HFF-Myc (cell line): Measurements from ENCODE around the gene POLR2L.
A peak's percentile ranks its signal among the peaks of the same experiment; 100 is the strongest.

Source experiments
- DNase-seq: peaks from one replicate; pipeline ENCODE4 v3.0.0-alpha.2; 2011; ENCODE audit warnings: low read depth; ENCODE audit errors: extremely low read depth
- H3K4me3 ChIP-seq: replicated peaks from 2 replicates; pipeline ENCODE4 v1.5.1; 2011; ENCODE audit warnings: low read depth, mild to moderate bottlenecking, control low read depth, low read length
- CTCF ChIP-seq: IDR thresholded peaks from 2 replicates; pipeline ENCODE4 v1.5.1; 2012; ENCODE audit warnings: mild to moderate bottlenecking, low read depth, low read length, control low read depth; ENCODE audit errors: missing control alignments

Gene POLR2L

GRCh38 chr11:792535-792821 is 49.9 kb downstream of the POLR2L start:
- no peak for DNase-seq
- TF ChIP-seq CTCF, result no peak
- H3K4me3 ChIP-seq, result no peak overlapping the region

DNA sequence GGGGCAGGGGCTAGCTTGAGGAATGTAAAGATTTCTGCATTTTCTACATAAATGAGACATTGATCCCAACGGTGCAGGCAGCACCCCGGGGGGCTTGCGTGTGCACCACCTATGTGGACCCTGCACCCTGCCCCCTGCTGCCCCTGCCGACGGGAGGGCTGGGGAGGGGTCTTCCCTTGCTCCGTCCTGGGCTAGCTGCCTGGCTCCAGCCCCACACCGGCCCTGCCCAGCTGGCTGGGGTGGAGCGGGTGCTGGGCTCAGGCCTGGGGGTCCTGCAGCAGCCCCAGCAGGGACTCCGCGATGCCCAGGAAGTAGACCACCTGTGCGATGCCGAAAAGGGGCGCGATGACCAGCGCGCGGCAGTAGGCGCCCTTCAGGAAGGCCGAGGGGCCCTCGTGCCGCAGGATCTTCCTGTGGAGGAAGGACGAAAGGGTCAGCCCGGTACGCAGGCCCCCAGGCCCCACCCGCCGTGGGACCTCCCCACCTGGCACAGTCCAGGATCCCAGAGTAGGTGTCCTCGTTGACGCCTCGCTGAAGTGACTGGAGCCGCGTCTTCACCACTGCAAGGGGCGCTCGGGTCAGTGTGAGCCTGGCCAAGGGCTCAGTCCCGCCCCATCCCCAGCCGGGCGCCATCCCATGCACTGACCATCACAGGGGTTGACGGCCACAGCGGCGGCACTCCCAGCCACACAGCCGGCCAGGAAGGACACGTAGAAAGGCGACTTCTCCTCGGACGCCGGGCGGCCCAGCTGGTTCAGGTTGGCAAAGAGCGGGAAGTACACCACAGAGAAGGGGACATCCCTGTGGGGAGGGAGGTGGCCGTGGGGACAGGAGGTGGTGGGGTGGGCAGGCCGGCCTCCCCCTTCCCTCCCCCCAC is 50.4 kb downstream of the POLR2L start:
- H3K4me3 ChIP-seq, result no peak overlapping the region
- DNase-seq, result no peak
- no peak for TF ChIP-seq CTCF

GRCh38 chr11:790721-791564 is 51.4 kb downstream of the POLR2L start:
- H3K4me3 ChIP-seq, result no peak overlapping the region
- no peak for TF ChIP-seq CTCF
- DNase-seq, result no peak

DNA sequence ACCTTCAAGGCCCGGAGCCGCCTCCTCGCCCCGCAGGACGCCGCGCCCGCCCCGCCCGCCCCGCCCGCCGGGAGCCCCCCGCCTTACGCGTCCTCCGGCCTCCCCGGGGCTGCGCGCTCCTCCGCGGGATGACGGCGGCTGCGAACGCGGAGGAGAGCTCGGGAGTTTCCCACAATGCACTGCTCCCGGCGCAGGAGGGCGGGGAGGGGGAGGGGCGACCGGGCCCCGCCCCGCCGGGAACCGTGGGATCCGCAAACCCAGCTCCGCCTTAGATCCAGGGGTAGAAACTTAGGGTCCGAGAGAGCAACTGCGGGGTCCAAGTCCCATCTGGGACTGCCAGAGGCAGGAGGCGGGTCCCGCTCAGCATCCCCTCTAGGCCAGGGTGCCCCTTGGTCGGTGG is 52.4 kb downstream of the POLR2L start, which contains the start of gene CEND1:
Gene CEND1, minus strand, starts transcription at position 148 of the 400 bp plus-strand sequence. CDS start 1,514 bp downstream, outside the sequence.
- DNase-seq, result no peak
- peak within 1 kb of the TSS; percentile 28 for H3K4me3 ChIP-seq
- no peak for TF ChIP-seq CTCF
